DND-41 (cell line): ENCODE results near the gene PEDS1.

ENCODE experiments used
- ATAC-seq: fragments of 200-7000 bp; cut with Tn5 transposase; 3 replicates; pipeline ENCODE4 v1.9.1; 2021; ENCODE audit warnings: low read depth; ENCODE audit not compliant: insufficient read depth
- DNase-seq: peaks from one replicate; pipeline ENCODE4 v3.0.0-alpha.2; 2020
- H2AFZ ChIP-seq: 2 replicates; pipeline ENCODE4 v1.6.0; 2012; ENCODE audit warnings: low read depth, low read length
- H3K27ac ChIP-seq: 2 replicates; pipeline ENCODE4 v1.5.1; 2012; ENCODE audit warnings: low read length, inconsistent platforms
- H3K27me3 ChIP-seq: fragments of 200-600 bp; sonication (generic); 2 replicates; pipeline ENCODE4 v1.6.0; 2012; ENCODE audit warnings: low read length, mild to moderate bottlenecking, inconsistent platforms; ENCODE audit not compliant: insufficient read depth, poor library complexity
- H3K36me3 ChIP-seq: 2 replicates; pipeline ENCODE4 v1.5.1; 2012; ENCODE audit warnings: low read length, inconsistent platforms; ENCODE audit not compliant: insufficient read depth
- H3K4me1 ChIP-seq: 2 replicates; pipeline ENCODE4 v1.5.1; 2012; ENCODE audit warnings: mild to moderate bottlenecking, low read length; ENCODE audit not compliant: insufficient read depth
- H3K4me2 ChIP-seq: 2 replicates; pipeline ENCODE4 v1.6.0; 2012; ENCODE audit warnings: mild to moderate bottlenecking, moderate library complexity, low read length, inconsistent platforms; ENCODE audit not compliant: insufficient read depth
- H3K4me3 ChIP-seq, 2 experiments: fragments of 200-600 bp in 1 of 2; shearing (Covaris generic) in 1 of 2; 2 replicates each; pipeline ENCODE4 v1.5.1; 2012 to 2016; ENCODE audit warnings: inconsistent platforms in 2 of 2, low read length in 2 of 2, mild to moderate bottlenecking in 2 of 2, low read depth in 1 of 2, moderate library complexity in 1 of 2
- H3K79me2 ChIP-seq: 2 replicates; pipeline ENCODE4 v1.6.0; 2012; ENCODE audit warnings: low read length, inconsistent platforms; ENCODE audit not compliant: insufficient read depth
- H3K9ac ChIP-seq: 2 replicates; pipeline ENCODE4 v1.6.0; 2012; ENCODE audit warnings: low read depth, mild to moderate bottlenecking, inconsistent platforms, low read length, moderate library complexity
- H3K9me3 ChIP-seq: 2 replicates; pipeline ENCODE4 v1.5.1; 2012; ENCODE audit warnings: low read length, moderate library complexity, mild to moderate bottlenecking, inconsistent platforms; ENCODE audit not compliant: insufficient read depth, severe bottlenecking
- H4K20me1 ChIP-seq: 2 replicates; pipeline ENCODE4 v1.6.0; 2012; ENCODE audit warnings: low read length; ENCODE audit not compliant: insufficient read depth
- CTCF ChIP-seq: IDR thresholded peaks from 2 replicates; pipeline ENCODE4 v1.5.1; 2012; ENCODE audit warnings: borderline replicate concordance, low read length, moderate library complexity, mild to moderate bottlenecking; ENCODE audit not compliant: poor library complexity, severe bottlenecking; ENCODE audit errors: extremely low read depth
- EZH2 ChIP-seq: IDR thresholded peaks from 3 replicates; pipeline ENCODE4 v1.6.1; 2012; ENCODE audit warnings: borderline replicate concordance, low read depth, mild to moderate bottlenecking, moderate library complexity, low read length, inconsistent platforms; ENCODE audit not compliant: severe bottlenecking

The PEDS1 gene

DNA sequence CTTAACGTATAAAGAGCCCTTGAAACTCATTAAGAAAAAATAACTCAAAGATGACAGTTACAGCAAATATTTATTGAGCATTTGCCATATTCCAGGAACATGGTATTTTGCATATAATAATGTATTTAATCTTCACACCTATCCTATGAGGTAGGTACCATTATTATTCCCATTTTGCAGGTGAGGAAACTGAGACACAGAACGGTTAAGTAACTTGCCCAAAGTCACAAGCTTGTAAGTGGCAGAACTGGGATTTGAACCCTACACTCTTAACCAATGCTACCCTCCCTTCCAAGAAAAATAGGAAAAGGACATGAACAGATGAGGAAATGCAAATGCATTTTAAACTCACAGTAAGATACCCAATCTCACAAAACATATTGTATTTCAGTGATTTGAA is 35.3 kb downstream of the PEDS1 start:
- Histone ChIP-seq H3K36me3 (no peaks in the 10 kb centered on the region; the same call in 1 of the 2 replicates), H3K4me1 (peaks cover 29% of the 10 kb centered on the region), H2AFZ (no peak overlapping the region), H4K20me1 (peaks cover 6% of the 10 kb centered on the region; the same call in 1 of the 2 replicates), H3K27ac (no peak overlapping the region), H3K9me3 (no peaks in the 10 kb centered on the region), H3K4me2 (no peak overlapping the region), H3K27me3 (no peaks in the 10 kb centered on the region), H3K4me3 (no peak overlapping the region), H3K79me2 (peaks cover 25% of the 10 kb centered on the region), H3K9ac (no peak overlapping the region)
- DNase-seq = no peak
- no peak for TF ChIP-seq CTCF
- no peak for TF ChIP-seq EZH2
- no peak for ATAC-seq

- Histone ChIP-seq H3K27me3 (no peaks in the 10 kb centered on the region), H3K36me3 (peaks cover 2% of the 10 kb centered on the region; the same call in 1 of the 2 replicates), H3K4me2 (peak overlapping the region; percentile 91), H4K20me1 (peaks cover 17% of the 10 kb centered on the region), H3K9me3 (no peaks in the 10 kb centered on the region), H3K4me3 (peak overlapping the region; percentile 64 to 80; a peak in 3 of 4 replicates), H2AFZ (peak overlapping the region; percentile 70), H3K4me1 (peaks cover 38% of the 10 kb centered on the region), H3K9ac (peak overlapping the region; percentile 81), H3K27ac (peak overlapping the region; percentile 63), H3K79me2 (peaks cover 42% of the 10 kb centered on the region)
- no peak for TF ChIP-seq CTCF
- no peak for TF ChIP-seq EZH2
- no peak for ATAC-seq
- DNase-seq = no peak
Observed at GRCh38 chr20:50116368-50116999, 37.0 kb downstream of the PEDS1 start.

GRCh38 chr20:50115591-50116367 is 37.7 kb downstream of the PEDS1 start:
- Histone ChIP-seq H3K36me3 (peaks cover 7% of the 10 kb centered on the region), H3K9me3 (no peaks in the 10 kb centered on the region), H3K4me3 (peak overlapping the region; percentile 64 to 80), H2AFZ (peak overlapping the region; percentile 83), H3K4me2 (peak overlapping the region; percentile 91), H3K4me1 (peaks cover 45% of the 10 kb centered on the region), H3K27me3 (no peaks in the 10 kb centered on the region), H3K27ac (peak overlapping the region; percentile 84), H3K79me2 (peaks cover 49% of the 10 kb centered on the region), H4K20me1 (peaks cover 19% of the 10 kb centered on the region), H3K9ac (peak overlapping the region; percentile 81)
- DNase-seq (peak; percentile 95), ATAC-seq (peak; percentile 84)
- TF ChIP-seq EZH2 = no peak
- no peak for TF ChIP-seq CTCF
